HG03558 (cell line): Measurements from ENCODE around the gene MACROD2.

ENCODE experiments used
- ATAC-seq: cut with Tn5 transposase; IDR thresholded peaks from one replicate; pipeline ENCODE4 v1.9.1; 2021; ENCODE audit warnings: moderate number of reproducible peaks; ENCODE audit not compliant: unreplicated experiment; ENCODE audit errors: extremely low read depth

Gene MACROD2

DNA sequence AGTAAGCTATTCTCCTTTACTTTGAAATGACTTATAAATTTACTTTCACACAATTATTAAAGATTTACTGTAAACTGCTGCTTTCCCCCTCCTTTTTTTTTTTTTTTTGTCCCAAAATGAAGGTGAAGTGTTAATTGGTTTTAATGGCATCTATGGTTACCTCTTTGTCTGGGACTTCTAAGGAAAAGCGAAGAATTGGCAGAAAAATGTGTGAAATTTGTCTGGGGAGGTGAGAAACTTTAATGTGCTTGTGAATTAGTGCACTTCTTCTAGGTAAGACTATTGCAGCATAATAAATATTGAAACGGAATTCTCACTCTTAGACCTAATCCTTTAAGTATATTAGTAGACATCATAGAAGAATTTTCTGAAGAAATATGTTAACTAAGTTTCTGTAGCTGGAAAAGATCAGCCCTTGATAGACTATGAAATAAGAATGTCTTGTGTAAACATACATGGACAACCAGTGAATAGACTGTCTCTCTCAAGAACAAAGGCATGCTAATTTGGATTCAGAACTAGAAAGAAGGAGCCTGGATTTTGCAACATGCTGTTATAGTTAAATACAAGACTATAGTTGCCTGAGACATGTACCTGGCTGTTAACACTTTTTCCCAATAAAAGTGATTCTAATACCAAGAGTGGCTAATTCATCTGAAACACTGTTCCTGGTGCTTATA is 318.2 kb downstream of the MACROD2 start:
- ATAC-seq = no peak

DNA sequence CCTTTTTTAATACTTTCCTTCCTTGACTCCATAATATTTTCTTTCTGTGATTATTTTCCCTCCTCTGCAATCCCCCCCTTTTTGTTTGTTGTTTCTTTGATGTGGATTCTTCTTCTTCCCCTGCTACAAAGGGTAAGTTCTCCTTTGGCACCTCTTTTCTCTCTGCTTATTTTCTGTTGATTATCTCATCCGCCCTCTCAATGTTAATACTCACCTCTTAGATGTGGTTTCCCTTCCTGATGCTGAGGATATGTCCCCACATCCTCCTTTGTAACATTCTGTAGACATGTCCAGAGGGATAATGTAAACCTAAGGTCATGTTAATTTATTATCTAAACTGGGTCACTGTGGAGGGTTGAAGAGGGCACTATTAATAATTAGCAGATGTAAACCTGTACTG is 324.4 kb downstream of the MACROD2 start:
- ATAC-seq = no peak

DNA sequence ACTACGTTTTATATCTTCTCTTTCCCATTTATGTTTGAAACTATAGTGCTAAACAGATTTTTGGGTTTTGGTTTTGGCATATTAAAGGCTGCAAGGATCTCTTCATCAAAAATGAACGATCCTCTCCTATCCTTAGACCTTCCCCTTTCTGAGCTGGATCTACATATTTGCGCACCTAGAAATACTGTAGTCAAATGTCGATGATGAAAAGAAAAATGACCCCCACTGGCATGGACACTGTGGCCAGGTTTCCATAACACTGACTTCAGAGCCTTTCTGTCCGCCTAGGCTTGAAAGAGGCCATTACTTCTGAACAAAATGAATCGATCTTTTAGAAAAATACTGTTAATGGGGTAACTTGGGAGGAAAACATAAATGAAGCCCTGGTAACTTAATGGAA is 336.3 kb downstream of the MACROD2 start:
- ATAC-seq = no peak

DNA sequence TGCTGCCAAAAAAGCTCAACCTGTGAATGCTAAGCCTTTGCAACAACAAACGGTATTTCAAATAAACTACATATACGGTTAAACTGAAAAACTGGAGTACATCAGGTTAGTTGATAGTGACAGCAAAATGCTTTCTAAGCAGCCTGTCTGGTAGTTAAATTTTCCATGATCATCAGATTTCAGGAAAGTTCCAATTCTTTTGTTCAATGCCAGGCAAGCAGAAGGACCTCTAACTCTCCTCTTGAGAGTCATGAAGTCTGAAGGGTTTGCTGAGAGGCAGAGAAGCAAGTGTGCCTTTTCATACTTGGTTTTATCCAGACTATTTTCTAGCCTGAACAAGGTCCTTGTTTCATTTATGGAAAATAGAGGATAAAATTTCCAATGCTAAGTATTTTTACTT is 337.6 kb downstream of the MACROD2 start:
- ATAC-seq = no peak

DNA sequence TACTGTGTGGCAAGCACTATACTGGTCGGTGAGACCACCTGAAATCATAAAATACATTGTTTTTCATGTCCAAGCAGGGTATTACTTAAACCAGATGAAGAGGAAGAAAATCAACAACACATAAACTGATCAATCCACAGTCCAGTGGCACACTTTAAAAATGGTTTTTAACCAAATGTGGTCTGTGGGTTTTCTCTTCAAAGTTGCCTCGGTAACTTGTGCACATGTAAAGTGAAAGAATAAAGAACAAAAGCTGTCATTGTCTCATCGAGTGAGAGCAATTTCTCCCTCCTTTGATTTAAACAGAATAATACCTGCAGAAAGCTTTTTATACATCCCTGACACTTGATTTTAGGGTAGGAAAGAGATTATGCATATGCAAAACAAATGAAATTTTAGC is 338.4 kb downstream of the MACROD2 start:
- ATAC-seq = no peak

DNA sequence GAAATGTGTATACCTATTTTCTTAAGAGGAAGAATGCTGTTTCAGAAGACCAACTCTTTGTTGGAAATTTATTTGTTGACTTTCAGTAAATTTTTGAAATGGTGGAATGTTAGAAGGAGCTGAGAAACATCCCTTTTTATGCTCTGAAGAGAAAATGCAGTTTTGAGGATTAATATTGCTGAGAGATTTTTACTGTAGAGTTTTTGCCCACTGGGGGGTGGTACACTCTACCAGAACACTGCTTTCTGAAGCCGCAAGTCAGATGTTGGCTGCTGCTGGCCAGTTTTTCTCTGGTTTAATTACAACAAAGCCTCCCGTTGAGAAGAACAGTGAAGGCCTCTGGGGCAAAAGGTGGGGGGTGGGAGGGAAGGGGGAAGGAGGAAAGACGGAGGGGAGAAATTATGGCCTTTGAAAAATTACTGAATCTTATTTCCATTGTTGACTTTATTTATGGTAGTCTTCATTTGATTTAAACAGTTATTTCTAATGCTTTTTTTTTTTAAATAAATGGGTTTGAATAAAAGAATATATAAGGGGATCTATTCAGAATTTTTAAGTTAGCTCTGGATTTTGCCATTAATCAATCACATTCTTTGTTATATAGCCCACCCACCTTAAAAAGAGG is 339.1 kb downstream of the MACROD2 start:
- ATAC-seq = no peak

DNA sequence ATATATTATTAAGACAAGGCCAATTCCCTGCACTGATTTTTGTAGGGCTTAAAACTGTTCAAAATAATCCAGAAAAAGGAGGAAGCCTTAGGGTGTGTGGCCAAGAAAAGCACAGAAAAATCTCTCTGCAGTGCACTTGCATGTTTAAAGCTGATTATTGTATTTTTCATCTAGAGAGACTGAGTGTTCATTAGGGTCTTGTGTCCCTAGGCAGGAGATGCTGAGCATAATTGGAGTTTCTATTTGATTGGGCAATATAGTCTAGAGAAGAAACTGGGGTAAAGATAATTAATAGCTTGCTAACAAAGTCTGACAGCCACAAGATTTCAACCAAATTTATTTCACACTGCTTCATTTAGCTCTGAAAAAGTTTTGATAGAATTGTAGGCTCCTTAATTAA is 339.7 kb downstream of the MACROD2 start:
- no peak for ATAC-seq

DNA sequence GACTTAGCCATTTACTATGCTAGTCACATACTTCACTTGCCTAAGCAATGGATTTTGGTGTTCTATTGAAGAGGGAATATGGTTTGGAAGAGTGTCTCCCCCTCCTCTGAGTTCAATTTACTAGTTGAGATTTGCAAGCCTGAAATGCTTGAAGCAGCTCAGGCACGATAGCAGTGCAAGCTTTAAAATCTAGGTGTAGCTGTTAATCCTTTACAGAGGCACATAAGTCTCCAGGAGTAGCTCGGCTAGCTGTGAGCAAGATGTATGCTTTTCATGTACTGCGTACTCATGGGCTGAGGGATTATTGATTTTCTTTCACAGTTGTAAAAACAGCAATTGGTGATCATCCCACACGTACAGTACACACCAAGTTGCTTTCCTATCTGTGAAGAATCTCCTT is 341.4 kb downstream of the MACROD2 start:
- ATAC-seq = no peak

DNA sequence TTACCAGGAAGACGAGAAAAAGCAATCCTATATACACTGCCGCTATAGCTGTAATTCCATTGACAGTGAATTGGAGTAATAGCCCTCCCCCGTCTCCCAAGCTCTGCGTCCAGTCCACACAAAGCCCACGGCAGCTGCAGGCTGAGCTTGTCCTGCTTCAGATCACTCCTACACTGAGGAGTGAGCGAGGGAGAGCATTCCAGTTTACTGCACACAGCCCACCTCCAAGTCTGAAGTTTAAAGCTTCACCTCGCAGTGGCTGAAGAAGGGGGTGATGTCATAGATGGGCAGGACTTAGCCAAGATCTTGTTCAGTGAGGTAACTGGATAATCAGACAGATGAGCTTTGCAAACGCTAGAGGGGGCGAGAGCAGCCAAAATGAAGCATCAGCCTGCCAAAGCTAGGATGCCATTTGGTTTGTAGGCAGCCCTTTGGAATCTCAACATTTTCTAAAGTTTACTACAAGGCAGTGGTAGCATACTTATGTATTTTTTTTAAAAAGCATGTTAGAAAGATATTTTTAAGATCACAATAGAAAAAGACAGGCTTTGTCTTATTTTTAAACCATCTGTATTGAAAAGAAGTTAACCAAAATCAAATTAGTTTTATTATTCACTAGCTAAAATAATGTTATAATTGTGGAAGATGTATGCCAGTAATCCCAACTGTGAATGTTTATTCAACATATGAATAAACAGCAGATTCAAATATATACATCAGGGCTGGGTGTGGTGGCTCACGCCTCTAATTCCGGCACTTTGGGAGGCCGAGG is 342.3 kb downstream of the MACROD2 start, which contains the start of gene FLRT3:
TSS of gene FLRT3 (minus strand) at position 213 of the 772 bp plus-strand sequence. CDS start 10,106 bp downstream, outside the sequence.
- peak; percentile 96 for ATAC-seq

DNA sequence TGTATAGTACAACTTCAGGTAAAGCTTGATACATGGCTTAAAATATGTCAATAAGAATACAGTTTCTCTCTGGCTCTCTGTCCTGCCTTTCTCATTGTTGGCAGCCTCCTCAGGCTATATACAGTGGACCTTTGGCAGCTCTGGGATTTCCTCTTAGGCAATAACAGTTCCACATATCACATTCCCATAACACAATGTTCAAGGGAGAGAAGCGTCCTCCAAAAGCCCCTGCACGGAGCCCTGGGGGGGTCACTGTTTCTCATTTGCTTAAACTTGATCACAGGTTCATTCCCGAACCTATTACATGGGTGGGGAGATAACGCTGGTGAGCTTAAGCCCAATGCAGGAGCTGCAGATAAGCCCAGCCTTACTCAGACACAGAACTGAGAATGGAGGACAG is 346.5 kb downstream of the MACROD2 start:
- no peak for ATAC-seq

DNA sequence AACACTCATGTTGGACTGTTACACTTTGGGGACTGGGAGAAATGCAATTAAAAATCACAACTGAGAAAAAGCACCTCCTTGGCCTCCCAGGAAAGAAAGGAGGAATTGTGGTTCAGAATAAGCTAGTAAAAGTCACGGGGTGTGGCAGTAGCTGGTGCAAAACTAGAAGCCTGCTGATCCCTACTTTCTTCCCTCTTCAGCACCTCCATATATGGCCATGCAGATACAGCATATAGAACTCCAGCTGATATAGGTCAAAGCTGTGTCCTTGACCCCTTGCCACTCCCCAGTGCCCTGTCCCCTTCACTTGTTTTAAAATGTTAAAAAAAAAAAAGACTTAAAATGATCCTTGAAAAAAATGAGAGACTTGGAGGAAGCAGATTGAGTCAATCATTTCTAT is 347.6 kb downstream of the MACROD2 start:
- no peak for ATAC-seq

DNA sequence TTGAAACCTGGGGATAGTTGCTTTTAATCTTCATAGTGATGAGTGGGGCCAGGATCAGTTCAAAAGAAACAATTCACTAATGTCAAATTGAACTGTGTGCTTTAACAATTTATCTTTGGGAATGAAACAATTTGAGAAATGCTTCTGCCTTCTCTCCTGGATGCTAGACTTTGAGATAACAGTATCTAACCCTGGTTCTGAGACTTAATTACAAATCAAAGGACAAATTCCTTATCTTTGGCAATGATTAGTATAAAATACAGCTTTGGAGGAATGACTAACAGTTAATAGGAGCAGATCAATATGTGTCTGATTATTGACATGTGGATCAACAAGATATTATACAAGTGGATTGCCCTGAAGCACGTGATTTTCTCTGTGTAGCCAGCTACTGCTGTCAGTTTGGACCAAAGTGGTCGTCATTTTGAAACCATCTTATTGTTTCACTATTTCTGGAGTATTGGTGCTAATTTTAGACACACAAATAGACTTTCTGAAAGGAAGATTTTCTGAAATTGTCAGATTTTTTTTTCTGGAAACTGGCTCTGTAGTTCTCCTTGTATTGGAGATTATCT is 348.3 kb downstream of the MACROD2 start:
- no peak for ATAC-seq

DNA sequence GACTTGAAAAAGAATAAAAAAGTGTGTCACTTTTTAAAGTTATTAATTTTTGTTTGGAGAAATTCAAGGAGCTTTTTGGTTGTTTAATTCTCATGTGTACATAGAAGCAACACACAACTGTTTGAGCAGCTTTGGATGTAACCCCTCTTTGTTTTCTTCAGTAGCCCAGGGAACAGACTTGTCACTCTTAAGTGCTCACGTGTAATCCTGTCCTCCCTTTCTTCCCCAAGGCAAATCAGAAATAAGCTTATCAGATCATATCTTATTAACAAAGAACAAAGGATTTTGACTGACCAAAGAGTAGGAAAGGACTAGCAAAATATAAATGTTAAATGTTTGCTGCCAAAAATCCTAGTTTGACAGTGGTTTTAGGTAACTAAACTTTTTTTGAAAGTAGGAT is 349.4 kb downstream of the MACROD2 start:
- ATAC-seq = no peak

DNA sequence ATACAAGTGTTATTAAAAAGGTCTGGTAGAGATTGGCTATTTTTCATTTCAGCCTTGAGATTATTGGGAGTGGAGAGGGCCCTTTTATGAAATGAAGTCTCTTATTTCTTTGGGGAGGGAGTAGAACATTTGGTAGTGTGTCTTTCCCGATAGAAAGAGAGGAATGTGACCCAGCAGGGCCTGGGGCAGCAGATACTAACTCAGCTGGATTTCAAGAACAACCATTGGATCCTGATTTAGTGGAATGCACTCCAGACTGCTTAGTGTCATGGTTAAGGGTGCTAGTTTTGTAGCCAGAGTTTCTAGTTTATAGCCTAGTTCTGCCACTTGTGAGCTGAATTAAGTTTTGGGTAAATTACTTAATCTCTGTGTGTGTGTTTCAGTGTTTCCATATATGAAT is 360.5 kb downstream of the MACROD2 start:
- ATAC-seq = no peak

DNA sequence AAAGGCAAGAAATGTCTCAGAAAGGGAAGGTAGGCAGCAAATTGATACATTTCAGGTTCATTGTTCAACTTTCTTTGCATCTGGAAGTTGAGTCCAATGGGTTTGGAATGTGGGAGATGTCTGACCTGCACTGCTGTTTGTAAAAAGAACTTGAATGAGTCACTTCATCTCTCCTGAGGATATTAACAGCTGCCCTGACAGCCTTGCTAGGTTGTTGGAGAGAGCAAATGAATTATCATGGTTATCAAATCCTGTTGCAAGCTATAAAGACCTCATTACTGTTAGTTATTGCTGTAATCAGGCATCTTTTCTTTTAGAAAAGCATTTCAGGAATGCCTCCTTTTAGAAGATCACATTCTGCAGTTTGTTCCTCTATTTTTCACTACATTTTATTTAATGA is 365.1 kb downstream of the MACROD2 start:
- no peak for ATAC-seq

DNA sequence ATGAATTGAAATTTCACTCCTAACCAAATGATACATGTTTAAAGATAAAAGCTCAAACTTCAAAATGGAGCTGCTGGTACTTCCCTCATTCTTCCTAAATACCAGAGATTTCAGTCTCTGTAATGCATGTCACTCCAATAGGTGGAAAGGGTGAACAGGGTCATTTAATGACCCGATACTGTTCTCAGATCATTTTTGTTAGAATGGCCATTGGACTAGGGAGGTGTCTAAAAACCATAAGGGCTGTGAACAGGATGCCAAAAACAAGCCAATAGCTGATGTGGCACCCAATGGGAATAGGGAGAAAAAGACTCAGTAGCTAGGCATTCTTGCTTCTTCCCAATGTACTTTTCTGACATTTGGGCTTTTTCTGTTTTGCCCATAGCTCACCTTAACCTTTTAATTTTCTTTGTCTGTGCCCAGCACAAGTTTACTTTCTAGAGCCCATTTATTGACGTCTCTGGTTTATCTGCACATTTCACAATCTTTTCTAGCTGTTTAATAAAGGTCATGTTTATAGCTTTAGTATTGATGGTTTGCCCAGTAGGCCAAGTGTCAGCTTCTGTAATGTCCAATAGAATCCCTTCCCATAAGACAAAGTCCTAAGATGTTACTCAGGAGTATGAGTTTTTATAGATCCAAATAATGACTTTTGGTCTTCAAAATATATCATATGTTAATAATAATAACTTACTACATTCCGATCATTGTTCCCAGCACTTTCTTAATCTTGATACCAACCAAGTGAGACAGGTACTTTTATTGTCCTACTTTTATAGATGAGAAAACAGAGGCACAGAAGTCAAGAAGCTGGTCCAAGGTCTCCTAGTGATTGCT is 366.4 kb downstream of the MACROD2 start:
- ATAC-seq = no peak

DNA sequence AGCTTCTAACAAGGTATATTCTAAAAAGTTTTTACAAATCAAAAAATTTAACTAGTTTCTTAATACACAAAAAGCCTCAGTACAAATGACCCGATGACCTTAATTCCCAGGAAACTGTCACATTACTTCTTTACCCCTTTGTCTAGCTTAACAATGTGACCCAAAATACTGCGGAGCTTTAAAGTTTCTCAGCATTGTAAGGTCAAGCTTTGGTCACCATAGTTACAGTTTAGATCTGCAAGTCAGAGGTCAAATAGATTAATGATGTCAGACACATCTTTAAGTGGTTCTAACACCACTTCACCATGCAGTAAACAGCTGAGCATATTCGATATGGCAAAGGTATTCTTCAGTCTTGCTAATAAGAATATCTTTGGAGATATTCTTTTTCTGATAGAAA is 378.9 kb downstream of the MACROD2 start:
- no peak for ATAC-seq

DNA sequence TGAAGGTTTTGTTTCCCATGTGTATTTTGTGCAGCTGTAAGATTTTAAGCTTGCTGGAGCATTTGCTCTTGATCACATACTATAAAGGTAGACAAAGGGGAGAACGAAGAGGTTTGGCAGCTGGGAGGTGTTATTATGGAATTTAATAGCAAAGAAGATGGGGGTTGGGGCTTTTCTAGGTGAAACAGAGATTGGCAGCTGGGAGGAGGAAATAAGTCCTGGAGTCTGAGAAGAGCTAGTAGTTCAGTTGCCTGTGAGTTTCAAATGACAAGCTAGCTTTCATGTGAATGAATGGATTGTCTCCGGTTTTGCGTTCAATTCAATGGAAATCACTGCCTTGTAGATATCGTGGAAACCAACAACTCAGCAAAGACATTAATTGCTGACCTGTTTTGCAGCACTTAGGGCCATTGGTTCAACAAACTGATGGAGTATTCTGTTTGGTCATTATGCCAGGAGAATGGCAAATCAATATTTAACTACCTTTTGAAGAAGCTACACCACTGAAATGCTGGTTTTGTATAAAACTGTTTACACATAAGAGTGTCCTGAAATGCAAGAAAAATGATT is 380.2 kb downstream of the MACROD2 start:
- no peak for ATAC-seq

DNA sequence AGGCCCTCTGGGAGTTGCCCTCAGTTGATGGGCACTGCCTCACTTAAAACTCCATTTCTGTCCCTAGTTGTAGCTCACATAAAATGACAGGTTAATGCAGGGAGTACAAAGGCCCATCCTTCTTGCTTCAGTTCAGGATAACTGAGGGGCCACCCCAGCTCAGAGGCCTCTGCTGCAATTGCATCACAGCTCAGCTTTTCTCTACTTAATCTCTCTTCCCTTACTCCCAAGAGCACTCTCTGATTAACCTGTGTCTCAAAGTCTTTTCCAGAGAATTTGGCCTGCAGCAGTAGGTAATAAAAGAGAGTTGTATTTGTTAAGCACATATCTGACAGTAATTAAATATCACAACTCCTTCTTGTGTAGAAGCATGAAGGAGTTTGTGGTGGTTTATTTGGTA is 383.0 kb downstream of the MACROD2 start:
- ATAC-seq = no peak

DNA sequence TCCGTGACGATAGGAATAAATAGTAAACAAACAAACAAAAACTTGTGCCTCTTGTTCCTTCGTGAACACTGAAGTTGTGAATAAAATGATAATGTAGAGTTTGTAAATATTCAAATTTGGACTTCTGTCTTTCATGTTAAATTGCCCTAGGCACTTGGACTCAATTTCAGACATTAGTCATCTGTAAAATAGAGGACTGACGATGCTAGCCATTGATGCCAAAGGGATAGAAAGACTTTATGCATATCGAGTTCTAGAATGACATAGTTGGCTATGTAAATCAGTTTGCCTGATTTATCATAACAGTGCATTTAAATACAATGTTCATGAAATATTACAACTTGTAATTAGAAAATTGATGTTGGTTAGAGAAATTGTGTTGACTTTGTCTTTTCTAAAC is 388.0 kb downstream of the MACROD2 start:
- ATAC-seq = no peak
